Measurements from ENCODE around the gene CSK.
A peak's percentile ranks its signal among the peaks of the same experiment; 100 is the strongest.
"Not testable (repeated sequence)": the region's sequence is repeated elsewhere in the genome, so short reads cannot be mapped to it uniquely, and the experiment has no call there.

CSK gene

DNA sequence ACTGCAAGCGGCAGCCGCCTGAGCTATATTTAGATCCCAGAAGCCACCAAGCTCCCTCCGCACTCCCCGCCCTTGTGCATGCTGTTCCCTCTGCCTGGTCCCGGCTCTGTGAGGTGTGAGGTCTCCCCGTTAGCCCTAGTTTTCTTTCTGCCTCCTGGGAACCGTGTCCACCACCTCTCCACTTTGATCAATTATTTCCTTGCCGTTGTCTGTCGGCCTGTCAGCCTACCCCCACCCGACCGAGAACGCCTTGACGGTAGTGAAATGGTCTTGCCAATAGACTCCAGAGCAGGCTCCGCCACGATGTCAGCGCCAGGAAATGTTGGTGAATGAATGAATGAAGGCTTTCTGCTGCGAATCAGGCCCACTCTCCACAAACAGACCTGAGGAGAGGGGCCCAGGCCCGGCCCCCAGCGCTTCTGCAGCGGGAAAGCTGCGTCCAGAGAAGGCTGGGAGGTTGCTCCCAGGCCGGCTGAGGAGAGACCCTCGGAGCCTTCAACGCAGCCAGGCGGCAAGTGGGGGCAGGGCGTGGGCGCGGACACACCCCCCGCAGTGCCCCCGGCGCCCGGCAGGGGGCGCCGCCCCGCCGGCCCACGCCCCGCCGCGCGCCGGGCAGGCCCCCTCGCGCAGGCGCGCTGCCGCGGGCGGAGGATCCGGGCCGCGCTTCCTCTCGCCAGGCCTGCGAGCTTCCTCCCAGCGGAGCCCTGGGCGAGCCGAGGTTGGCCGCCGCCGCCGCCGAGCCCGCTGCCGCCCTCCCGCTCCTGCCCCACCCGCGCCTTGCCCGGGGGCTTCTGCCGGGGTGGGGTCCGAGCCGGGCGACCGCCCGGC, at the start of gene CSK:
CSK (plus strand) TSS at position 650 of the 828 bp plus-strand sequence. CDS start 16,218 bp downstream, outside the sequence.
- DNase-seq = peak; percentile 84

DNA sequence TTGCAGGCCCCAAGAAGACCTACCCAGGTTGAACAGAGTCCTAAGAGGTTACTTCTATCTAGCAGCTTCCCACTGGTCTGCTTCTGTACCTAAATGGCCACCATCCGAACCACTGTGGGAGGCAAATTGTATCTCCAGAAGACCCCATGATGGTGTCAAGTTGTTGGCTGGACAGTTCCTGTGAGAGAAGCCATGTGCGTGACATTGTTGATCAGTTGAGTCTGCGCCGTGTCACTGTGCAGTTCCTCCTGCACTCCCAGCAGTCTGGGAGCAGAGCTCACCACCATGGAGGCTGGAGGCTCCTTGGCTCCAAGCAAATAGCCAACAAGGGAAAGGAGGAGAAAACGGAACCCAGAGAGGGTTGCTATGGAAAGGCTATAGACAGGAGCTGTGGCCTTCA, 49.0 kb upstream of the CSK start:
- DNase-seq = no peak

DNA sequence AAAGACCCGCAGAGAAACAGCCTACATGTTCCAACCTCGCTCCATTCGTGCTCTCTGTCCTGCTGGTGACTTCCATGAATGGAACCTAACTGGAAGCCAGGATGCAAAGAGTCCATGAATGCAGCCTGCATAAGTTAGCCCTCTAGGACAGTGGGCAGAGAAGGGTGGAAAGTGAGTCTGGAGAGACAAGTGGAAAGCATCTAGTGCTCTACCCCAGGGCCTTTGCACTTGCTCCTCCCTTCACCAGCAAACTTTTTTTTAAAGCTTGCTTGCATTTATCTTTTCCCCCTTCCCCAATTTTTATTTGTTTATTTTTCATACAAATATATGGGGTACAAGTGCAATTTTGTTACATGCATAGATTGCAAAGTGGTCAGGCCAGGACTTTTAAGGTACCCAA, 48.6 kb upstream of the CSK start:
- DNase-seq = no peak

DNA sequence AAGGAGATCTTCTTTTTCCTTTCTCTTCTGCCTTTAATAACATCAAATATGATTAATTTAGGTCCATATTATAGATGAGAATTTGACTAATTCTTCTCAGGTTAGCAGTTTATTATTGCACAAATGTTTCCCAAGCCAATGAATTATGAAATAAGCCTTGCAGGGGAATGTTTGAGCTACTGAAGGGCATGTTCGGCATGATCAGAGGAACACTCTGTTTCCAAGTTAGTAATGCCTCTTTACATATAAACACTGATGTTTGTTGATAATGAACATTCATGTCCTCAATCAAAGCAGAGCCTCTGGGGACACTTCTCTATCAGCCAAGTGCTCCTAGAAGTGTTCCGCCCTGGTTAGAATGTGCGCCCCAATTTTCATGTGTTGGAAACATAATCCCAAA, 46.6 kb upstream of the CSK start:
- DNase-seq = no peak

DNA sequence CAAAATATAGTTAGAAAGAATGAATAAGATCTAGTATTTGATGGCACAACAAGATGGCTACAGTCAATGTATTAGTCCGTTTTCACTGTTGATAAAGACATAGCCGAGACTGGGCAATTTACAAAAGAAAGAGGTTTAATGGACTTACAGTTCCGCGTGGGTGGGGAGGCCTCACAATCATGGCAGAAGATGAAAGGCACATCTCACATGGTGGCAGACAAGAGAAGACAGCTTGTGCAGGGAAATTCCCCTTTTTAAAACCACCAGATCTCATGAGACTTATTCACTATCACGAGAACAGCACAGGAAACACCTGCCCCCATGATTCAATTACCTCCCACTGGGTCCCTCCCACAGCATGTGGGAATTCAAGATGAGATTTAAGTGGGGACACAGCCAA, 43.6 kb upstream of the CSK start:
- DNase-seq = not testable (repeated sequence)

DNA sequence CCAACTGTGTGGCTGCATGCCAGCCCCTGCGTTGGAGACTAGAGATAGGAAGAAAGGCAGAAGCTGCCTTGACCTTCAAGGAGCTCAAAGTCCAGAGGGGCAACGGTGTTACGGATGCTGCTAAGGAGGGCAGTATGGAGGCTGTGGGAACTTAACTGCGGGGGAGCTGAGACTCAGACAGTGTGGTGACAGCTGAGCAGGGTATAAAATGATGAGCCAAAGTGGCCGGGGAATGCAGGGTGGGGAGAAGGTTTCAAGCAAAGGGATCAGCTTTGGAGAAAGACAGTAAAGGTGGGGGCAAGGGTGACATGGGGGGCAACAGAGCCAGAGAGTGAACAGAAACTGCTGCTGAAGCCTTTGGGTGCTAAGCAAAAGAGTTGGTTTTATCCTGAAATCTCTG, 39.5 kb upstream of the CSK start:
- DNase-seq = no peak

DNA sequence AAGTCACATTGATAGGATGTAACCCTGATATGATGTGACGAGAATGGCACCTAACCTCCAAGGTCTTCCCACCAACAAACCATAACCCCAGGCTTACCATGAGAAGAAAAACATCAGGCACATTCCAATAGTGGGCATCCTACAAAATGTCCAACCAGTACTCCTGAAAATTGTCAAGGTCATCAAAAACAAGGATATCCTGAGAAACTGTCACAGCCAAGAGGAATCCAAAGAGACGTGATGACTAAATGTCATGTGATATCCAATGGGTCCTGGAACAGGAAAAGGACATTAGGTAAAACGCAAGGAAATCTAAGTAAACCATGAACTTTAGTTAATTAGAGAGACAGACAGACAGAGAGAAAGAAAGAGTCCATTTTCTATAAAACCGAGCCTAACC, 35.5 kb upstream of the CSK start:
- DNase-seq = no peak

DNA sequence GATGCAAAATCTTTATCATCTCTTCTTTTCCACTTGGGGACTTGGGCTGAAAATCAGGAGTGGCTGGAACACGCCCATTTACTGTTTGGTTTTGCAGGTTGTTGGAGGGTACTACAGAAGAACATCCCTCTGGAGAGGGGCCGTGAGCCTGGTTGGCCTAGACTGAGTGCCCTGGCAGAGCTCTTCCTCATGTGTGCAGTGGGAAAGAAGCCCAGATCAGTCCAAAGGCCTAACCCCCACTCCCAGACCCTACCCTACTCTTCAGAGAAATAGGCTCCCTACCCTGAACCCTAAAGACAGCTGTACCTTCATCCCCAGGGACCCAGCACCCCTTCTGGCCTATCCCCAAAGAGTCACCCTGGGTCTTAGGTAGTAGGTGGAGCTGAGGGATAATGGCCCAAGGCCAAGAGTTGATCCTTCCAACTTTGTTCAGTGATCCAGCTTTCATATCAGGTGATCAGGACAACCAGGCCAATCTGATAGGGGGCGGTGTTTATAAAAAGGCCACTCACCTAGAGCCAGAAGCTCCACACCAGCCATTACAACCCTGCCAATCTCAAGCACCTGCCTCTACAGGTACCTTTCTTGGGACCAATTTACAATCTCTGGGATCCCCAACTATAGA, 33.4 kb upstream of the CSK start, which contains the start of gene CYP1A2:
CYP1A2 (plus strand) TSS at position 524 of the 625 bp plus-strand sequence. CDS start 894 bp downstream, outside the sequence.
- DNase-seq = no peak

DNA sequence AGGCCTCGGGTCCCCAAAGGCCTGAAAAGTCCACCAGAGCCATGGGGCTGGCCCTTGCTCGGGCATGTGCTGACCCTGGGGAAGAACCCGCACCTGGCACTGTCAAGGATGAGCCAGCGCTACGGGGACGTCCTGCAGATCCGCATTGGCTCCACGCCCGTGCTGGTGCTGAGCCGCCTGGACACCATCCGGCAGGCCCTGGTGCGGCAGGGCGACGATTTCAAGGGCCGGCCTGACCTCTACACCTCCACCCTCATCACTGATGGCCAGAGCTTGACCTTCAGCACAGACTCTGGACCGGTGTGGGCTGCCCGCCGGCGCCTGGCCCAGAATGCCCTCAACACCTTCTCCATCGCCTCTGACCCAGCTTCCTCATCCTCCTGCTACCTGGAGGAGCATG, 32.0 kb upstream of the CSK start:
- DNase-seq = no peak

DNA sequence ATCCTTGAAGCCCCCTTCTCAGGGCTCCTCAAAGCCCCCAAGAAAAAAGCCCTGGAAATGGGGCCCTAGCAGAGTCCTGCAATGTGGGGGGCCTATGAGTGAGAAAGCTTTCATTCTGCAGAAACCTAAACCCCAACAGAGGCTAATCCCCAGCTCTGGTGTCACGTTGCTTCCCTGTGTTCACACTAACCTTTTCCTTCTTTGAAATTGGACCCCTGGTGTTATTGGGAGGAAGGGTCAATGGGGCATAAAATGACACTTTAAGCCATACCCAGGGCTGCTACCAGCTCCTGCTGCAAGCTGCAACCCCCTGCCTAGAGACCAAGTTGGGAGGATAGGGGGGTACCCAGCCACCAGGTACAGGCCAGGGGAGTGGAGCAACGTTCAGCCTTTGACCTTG, 31.1 kb upstream of the CSK start:
- DNase-seq = no peak

DNA sequence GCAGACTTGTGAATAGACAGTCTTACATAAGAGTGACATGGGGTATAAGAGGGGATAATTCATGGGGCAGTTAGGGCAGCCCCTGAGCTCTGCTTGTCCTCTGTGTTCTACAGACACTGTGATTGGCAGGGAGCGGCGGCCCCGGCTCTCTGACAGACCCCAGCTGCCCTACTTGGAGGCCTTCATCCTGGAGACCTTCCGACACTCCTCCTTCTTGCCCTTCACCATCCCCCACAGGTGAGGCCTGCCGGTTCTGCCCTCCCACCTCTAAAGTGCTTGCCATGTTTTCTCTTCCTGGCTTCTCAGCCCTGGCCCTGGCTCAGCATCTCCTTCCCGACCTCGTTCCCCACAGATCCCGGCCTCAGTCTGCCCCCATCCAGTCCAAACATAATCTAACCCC, 29.9 kb upstream of the CSK start:
- no peak for DNase-seq

DNA sequence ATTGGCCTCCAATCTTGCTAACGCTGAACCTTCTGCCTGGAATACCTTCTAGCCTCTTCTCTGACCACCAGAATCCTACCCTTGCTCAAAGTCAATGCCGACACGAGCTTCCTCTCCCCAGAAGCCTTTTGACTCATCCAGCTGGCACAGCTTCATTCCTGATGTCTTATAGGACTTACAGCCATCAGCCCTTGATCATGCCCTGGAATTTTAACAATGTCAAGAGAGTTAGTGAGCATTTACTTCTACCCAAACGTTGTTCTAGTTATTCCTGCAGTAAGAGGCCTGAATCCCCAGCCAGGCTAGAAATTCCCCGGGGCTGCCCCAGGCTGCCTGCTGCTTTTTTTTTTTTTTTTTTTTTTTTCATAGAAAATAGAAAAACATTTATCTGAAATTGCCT, 29.3 kb upstream of the CSK start:
- no peak for DNase-seq

DNA sequence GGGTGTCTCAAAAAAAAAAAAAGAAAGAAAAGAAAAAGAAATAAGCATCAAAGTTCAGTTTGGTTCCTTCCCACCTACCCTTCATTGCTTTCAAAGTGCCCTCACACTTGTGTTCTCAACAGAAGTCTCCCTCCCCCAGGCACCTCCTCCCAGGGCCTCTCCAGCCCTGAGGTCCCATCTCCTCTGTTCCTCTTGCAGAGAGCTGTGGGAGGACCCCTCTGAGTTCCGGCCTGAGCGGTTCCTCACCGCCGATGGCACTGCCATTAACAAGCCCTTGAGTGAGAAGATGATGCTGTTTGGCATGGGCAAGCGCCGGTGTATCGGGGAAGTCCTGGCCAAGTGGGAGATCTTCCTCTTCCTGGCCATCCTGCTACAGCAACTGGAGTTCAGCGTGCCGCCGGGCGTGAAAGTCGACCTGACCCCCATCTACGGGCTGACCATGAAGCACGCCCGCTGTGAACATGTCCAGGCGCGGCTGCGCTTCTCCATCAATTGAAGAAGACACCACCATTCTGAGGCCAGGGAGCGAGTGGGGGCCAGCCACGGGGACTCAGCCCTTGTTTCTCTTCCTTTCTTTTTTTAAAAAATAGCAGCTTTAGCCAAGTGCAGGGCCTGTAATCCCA, 27.2 kb upstream of the CSK start:
- no peak for DNase-seq

DNA sequence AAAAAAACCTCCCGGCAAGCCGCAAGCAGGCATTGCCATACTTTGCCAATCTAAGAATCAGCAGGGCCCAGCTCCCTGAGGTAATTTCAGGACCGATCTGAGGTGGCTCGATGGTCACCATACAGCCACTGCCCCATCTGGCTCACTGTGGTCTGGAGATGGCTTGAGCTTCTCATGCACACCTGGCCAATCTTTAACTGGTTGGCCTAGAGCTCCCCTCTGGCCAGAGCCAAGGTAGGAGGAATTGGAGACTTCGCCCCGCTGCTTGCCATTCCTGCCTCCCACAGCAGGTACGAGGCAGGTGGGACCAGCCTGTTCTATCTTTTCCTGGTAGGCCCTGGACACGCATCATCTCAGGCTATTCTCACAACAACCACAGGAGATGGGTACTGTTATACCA, 23.1 kb upstream of the CSK start:
- DNase-seq = no peak

DNA sequence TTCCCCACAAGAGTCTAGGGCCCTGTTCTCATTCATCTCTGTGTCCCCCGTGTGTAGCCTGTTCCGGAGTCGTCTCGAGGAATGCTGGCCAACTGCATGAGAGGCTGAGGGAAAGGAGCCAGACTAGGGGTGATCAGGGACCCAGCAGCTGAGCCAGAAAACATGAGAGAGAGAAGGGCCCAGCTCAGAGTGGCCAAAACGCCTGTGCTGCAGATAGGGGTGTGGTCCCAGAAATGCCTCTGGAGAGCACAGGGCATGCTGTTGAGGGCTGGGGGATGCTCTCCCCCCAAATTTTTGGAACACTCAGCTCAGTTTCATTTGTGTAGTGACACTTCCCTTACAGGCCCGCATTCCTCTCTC, 19.1 kb upstream of the CSK start:
- DNase-seq = no peak

DNA sequence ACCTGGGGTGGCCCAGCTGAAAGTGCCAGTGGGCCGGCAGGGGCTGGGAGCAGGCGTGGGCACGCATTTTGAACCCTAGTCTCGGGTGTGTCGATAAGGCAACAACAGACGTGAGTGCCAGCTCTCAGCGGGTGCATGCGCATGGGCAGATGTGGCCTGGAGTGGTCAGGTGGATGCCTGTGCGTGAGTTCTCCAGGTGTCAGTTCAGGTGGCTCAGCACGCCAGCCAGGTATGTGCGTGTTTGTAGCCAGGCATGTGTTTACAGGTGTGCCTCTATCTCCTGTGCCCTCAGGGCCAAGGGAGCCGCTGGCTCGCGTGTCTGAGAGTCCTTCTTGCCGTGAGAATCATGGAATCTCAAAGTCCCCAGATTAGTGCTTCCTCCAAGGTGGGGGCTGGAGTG, 18.5 kb upstream of the CSK start:
- DNase-seq = no peak

DNA sequence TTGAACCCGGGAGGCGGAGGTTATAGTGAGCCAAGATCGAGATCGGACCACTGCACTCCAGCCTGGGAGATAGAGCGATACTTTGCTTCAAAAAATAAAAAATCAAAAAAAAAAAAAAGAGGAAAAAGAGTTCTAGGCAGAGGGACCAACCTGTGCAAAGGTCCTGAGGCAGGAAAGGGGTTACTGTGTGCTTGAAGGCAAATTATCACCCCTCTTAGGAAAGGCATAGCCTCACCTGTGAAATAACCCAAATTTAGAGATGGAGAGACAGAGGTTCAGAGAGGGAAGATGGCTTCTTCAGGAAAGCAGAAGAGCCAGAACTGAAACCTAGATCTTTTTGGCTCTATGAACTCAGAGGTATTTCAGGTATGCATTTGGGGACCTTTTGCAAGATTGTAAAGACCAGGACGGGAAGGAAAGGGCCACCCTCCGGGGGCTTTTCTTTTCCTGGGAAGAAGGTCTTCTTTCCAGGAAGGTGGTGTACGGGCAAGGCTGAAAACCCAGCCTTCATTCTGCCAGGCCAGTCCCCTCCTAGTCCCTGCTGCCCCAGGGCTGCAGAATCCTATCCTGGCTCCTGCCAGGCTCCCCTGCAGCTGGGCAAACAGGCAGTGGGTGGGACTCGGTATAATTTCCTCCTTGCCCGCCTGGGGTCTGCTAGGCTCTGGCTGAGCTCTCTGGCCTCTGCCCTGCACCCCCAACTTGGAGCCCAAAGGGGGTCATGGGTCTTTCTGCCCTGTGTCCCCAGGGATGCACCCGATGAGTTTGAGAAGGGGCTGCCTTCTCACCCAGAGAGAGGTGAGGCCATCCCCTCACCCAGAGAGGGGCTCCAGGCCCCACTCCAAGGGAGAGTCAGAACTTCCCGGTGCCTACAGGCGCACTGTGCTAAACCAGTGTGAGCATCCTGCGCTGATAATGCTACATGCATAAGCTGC, 14.4 kb upstream of the CSK start:
- no peak for DNase-seq

DNA sequence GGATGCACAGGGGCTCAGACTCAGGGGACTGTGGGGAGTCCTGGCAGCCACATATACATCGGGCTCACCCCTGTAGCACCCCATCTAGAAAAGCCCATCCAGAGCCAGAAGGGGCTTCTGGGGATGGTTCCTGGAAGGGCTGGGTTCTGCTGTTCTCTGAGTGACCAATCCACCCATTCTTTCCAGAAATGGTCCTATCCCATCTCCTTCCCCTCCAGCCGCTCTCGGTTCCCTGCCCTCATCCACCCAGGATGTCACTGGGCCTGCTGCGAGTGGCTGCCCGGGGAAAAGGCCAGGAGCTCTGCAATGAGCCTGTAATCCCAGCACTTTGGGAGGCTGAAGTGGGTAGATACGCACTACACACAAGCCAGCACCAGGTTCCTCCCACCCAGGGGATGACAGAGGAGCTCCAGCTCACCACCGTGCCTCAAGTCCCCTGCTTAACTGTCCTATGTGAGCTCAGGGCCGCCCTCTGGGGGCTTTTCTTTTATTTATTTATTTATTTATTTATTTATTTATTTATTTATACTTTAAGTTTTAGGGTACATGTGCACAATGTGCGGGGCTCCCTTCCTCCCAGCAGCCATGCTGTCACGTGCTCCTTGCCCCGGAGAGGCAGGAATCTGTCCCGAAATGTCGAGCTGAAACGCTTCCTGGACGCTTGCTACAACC, 13.6 kb upstream of the CSK start:
- DNase-seq = no peak

DNA sequence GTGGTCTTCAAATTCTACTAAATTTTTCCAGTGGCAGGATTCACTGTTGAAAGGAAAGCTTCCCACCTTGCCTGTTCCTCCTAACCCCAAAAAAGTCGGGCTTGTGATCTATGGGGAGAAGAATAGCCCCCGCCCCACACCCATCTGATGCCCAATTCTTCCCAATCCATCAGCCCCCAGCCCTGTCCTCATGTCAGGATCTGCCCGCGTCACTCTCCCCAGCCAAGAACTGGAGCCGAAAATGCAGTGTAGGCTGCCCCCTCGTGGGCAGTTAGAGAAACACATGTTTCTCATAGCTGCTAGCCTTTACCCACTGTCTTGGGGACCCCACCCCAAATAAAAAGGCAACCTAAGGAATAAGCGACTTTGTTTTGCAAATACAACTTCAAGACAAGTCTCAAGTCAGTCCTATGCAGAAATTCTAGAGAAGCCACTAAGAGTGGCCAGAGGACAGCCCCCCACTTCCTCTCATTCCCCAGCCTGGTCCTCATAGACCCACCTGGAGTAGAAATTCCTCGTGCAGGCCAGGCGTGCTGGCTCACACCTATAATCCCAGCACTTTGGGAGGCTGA, 13.0 kb upstream of the CSK start:
- peak; percentile 73 for DNase-seq

DNA sequence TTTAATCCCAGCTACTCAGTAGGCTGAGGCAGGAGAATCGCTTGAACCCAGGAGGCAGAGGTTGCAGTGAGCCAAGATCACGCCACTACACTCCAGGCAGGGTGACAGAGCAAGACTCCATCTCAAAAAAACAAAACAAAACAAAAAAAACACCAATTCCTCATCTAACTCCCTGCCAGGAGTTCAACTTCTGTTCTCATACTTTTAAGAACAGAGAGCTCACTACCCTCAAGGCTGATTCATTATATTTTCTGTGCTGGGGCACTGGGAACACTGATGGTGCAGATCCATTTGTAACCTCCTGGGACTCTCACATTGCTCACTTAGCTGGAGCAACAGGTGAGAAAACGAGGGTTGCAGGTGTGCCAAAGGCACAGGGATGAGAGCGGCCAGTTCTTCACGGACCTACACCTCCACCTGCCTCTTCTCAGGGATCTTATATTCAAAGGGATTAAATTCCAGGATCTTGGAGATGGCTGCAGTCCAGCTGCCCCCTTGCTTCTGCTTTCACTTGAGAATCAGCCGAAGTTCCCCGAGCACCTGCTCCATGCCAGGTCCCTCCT, 12.3 kb upstream of the CSK start:
- no peak for DNase-seq

DNA sequence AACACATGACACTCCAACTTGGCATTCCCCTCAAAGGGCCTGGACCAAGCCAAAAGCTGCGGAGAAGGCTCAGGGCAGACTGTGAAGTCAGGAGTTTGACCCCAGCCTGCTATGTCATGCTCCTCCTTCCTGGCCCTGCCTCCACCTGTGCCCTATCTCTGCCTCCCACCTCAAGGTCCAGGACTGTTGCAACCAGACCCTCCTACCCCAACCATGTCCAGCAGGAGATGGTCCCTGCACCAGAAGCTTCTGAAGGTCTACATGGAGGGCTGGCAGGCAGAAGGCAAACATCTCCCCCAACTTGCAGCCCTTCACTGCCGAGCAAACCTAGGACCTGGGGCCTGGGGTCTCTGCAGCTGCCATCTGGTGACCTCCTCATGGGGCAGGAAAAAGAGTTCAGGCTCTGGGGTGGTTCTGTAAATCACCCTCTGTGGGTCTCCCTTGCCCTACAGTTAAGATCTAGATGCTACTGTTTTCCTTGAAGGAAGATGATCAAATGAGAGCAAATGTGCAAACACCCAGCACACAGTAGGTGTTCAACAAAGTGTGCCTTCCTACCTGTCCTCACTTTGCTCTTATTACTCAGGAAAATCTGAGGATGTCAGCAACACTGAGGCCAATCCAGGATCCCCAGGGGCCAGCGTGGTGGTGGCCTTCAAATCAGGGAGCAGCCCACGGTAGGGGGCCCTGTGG, 11.5 kb upstream of the CSK start:
- DNase-seq = no peak
